GF-D8 (cell line): Measurements from ENCODE around the gene SLC16A6.
"Not testable (repeated sequence)": the region's sequence is repeated elsewhere in the genome, so short reads cannot be mapped to it uniquely, and the experiment has no call there.

ENCODE experiments used
- DNase-seq: peaks from one replicate; lab custom pipeline; 2025; lab: John Stamatoyannopoulos, UW

SLC16A6 gene, protein sequence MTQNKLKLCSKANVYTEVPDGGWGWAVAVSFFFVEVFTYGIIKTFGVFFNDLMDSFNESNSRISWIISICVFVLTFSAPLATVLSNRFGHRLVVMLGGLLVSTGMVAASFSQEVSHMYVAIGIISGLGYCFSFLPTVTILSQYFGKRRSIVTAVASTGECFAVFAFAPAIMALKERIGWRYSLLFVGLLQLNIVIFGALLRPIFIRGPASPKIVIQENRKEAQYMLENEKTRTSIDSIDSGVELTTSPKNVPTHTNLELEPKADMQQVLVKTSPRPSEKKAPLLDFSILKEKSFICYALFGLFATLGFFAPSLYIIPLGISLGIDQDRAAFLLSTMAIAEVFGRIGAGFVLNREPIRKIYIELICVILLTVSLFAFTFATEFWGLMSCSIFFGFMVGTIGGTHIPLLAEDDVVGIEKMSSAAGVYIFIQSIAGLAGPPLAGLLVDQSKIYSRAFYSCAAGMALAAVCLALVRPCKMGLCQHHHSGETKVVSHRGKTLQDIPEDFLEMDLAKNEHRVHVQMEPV

DNA sequence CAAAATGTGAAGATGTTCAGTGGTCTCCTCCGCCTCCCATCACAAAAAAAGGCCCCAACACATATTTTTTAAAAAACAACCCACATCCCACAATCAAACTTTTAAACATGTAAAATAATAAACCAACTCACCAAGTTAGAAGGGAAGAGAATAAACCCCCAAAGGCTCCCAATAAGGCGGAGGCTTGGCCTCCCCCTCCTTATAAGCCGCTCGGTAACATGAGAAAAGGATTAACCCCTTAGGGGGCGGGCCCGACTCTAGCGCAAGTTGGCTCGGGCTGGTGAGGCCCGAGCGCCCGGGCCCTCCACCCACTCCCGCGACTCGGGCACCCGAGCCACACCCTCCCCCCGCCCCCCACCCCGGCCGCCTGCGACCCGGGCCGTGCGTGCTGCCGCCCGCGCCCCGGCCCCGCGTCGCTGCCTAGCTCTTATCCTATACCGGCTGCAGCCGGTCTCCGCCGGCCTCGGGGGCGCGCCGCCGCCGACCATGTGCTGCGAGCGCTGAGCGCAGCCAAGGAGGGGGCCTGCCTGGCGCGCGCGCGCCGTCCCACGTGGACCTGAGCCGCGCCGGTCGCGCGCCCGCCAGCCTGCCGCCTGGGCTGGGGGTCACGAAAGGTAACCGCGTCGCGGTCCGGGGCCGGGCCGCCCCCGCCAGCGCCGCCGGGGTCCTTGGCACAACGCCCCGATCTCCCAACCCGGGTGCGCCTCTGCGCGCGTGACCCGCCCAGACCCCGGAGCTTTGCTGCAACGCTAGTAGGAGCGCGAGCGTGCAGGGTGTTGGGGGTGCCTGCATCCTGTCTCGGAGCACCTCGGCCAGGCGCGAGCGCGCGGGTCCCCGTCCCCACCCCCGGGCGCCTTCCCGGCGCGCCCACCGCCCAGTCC lies at the start of gene SLC16A6, which contains the start of gene ARSG:
Gene SLC16A6 (minus strand): TSS at position 173 of the 881 bp plus-strand sequence. CDS start 12,807 bp downstream, outside the sequence.
Gene ARSG (plus strand): TSS at position 541 of the 881 bp plus-strand sequence. CDS start 15,999 bp downstream, outside the sequence.
- peak; percentile 28 for DNase-seq

DNA sequence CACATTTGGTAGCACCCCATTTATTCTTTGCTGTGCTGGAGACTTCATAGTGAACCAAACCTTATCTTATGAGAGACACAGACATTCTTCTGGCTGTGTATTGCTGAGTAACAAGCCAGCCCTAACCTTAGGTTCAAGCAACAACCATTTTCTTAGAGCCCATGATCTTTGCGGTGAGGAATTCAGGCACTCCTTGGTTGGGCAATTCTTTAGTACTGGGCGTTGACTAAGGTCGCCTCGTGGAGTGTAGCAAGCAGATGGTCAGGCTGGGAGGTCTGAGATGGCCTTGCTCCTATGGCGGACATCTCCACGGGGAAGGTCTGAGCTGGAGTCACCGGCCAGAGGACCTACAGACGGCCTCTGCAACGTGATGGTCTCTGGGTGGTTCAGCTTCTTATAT lies 43.5 kb upstream of the SLC16A6 start:
- DNase-seq, result no peak

DNA sequence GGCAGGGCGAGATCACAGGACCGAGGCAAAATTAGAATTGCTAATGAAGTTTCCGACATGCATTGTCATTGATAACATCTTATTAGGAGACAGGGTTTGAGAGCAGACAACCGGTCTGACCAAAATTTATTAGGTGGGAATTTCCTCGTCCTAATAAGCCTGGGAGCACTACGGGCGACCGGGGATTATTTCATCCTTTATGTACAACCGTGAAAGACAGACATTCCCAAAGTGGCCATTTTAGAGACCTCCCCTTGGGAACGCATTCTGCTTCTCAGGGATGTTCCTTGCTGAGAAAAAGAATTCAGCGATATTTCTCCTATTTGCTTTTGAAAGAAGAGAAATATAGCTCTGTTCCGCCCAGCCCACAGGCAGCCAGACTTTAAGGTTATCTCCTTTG lies 41.0 kb upstream of the SLC16A6 start:
- DNase-seq, result not testable (repeated sequence)

DNA sequence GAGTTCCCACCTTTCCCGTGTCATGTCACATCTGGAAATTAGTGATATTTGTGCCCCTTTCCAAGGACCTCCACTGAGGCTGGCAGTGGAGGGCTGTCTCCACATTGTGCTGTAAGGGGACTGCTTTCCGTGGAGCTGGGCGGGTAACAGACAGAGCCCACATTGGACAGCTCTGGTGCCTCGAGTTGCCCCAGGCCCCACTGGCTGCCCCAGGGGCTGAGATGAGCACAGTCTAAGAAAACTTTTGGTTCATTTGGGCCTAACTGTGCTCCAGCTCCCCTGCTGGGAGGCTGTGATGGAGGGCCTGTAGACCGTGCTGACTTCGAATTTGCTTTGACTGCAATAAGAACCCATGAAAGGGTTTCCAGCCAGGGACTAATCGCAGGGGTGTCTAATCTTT lies 38.4 kb upstream of the SLC16A6 start:
- DNase-seq, result no peak

DNA sequence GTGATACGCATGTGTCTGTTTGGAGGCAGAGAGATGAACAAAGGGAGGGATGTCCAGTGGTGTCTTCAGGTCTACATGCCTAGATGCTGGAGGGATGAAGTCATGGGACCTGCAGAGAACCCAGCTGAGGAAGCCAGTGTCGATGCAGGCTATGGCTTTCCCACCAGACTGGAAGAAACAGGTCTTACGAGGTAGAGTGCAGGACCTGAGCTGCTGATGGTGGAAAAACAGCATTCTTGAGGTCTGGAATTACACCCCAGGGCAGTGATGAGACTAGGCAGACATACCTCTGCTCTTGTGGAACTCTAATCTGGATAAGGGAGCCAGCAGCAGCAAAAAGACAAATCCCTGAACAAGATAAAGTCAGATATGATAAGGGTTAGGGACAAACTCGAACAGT lies 37.7 kb upstream of the SLC16A6 start:
- no peak for DNase-seq

DNA sequence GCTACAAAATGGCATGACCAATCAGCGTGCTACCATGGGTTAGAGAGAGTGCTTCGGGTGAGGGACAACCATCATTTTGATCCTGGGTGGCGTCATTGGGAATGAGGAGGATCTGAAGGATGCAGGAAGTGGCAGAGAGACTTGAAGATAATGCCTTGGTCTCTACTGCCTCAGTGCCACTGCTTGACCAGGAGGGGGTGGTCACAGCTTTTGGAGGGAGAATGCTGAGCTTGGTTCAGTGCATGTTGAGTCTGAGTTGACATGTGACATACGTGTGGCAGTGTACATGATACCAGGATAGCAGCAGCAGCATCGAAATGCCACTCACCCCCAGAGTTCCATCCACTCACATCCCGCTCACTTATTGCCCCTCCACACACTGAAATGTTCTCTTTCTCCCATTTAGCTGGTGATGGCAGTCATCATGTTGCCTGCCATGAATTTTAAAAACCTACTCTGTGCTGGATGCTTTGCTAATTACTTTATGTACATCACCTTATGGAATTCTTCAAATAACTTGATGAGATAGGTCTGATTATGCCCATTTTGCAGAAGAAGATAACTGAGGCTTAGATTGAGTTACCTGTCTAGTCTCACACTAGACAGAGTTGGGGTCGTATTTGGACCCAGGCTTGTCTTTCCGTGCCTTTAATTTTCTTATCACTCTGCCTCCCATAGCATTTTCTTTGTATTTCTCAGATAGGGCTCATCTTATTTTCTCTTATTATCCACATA lies 37.1 kb upstream of the SLC16A6 start:
- no peak for DNase-seq

DNA sequence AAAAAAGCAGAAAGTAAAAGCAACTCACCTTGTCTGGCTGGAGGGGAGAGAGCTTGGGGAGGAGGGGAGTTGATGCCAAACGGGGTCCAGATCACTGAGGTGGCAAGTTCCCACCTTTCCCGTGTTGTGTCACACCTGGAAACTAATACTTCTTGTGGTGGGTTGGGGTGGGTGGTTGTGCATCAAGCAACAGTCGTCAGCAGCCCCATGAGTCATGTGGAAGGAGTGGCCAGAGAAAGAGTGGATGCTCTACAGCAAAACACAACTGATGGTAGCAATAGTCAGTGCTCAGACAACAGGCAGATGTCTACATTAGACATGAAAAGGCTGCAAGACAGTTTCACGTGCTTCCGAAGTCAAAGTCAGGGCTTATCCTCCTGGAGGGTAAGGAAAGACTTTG lies 35.8 kb upstream of the SLC16A6 start:
- DNase-seq, result no peak

DNA sequence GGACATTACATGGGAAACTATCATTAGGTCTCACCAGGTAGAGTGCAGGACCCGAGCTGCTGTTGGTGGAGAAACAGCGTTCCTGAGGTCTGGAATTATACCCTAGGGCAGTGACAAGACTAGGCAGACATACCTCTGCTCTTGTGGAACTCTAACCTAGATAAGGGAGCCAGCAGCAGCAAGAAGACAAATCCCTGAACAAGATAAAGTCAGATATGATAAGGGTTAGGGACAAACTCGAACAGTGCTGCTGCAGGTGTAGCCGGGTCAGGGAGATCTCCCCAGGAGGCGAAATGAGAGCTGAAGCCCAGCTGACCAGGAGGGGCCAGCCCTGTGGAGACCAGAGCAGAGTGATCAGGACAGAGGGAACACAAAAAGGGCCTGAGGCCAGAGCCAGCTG lies 35.0 kb upstream of the SLC16A6 start:
- DNase-seq, result no peak

DNA sequence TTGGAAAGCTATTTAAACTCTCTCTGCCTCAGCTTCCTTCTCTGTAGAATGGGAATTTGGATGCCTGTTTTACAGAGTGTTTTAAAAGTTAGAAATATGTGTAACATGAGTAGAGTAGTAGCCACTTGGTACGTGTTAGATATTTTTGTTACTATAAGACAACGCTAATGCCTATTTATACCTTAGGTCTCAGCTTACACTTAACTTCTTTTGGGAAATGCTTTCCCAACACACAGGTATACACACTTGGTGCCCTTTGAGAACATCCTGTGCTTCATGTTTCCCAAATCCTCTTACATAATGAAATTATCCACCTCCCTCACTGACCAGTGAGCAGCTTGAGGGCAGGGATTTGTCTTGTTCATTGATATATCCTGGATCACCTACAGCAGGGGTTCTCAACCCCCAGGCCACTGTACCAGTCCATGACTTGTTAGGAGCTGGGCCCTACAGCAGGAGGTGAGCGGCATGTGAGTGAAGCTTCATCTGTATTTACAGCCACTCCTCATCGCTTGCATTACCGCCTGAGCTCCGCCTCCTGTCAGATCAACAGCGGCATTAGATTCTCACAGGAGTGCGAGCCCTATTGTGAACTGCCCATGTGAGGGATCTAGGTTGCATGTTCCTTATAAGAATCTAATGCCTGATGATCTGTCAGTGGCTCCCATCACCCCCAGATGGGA lies 33.9 kb upstream of the SLC16A6 start:
- no peak for DNase-seq

DNA sequence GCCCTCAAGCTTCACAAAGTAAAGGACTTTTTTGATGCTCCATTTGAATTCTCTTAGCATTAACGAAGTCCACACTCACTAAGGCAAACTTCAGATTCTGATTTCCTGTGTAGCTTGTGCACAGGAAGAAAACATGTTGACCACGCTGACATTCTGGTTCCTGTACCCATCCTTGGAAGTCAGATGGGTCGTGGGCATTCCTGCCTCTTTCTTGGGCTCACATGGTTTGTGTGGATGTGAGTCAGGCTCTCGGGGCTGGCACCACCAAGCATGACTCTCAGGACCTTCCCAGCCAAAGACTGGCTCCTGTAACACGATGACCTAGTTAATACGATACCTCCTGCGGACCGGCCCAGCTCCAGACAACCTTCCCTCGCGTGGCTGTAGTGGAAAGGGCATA lies 33.2 kb upstream of the SLC16A6 start:
- no peak for DNase-seq

DNA sequence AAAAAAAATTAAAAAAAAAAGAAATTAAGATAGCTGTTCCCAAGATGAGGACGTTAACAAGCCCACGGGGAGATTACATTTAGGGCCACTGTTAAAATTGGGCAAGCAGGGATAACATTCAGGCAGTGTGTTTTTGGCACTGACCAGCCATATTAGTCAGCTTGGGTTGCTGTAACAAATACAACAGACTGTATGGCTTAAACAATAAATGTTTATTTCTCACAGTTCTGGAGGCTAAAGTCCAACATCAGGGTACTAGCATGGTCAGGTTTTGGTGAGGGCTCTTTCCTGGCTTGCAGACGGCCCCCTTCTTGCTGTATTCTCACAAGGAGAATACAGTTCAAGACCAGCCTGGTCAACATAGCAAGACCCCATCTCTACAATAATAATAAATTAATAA lies 31.7 kb upstream of the SLC16A6 start:
- no peak for DNase-seq

DNA sequence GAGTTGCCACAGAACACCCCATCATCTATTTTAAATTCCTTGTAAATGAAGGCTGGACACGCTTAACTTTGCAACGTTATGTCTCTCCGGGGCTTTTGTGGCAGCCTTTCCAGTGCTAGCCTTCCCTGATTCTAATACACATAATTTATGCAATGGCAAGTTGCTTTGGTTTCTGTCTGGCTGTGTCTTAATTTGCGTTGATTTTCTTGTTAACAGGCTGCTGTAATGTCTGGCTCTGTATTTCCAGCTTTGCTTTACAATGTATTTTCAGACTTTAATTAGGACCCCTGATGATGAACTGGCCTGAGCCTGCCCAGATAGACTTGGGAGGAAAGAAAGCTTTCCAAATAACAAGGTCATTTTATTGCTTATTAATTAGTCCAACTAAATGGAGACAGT lies 30.6 kb upstream of the SLC16A6 start:
- DNase-seq, result no peak

DNA sequence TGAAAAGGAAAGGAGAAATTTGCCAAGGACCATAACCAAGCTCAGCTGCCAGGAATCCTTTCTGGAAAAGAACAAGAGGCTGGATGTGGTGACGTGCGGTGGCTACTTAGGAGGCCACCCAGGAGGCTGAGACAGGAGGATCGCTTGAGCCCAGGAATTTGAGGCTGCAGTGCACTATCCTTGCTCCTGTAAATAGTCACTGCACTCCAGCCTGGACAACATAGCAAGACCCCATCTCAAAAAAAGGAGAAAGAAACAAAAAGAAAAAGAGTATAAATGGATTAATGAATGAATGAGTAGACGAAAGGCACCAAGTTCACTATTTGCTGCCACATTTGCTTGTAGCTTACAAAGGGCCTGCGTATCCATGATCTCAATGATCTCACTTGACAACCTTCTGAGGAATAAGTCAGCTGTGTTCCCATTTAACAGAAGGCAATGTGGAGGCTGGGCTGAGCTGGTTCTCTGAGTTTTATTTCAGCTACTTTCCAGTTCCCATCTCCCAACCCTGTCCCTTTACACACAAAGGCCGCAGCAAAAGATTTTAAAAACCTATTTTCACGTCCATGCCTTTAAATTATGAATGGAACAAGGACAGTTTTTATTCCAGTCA lies 30.1 kb upstream of the SLC16A6 start:
- no peak for DNase-seq

DNA sequence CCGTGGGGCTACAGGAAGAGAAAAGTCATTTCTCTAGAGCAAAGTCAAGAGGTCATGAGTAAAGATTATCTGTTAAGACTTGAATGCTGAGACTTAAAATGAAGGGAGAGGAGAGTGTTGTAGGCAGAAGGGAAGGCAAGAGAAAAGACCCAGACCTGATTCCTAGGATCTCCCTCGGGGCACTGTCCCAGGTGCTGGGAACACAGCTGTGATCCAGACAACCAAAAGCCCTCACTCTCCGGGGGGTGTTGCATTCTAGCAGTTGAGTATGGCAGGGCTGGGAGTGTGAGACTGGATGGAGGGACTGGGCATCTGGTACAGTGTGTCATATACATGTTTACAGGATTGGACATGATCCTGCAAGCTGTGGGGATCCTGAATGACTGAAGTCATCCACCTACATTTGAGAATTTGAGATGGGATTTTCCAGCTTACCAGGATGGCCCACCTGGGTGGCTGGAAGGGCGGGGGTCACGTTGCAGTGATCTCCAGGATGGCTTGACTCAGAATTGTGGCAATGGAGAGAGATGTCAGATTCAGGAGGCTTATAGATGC lies 29.5 kb upstream of the SLC16A6 start:
- DNase-seq, result no peak

DNA sequence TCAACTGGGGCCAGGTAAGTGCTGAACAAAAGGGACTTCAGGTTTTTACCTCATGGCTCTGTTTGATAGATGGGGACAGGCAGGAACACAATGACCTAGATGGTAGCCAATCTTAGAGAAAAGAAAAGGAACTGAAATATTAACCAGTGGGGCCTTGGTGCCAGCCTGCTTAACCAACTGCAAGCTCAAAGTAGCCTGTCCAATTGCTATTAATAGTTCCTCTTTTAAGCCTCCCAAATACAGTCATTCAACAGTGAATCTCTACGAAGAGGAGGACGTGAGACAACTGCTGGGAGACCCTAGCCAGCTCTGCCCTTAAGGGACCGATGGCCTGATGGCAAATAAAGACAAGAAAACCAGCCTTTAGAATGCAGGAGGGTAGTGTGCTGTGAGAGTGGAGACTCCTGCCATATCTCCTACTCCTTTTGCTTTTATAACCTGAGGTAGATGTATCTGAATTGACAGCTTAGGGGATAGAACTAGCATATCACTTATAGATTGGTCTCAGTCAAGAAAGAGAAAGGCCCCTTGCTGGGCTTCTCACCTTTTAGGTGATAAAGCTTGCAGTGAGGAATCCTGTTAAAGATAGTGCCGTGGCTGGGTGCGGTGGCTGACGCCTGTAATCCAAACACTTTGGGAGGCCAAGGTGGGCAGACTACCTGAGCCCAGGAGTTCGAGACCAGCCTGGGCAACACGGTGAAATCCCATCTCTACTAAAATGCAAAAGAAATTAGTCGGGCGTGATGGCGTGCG lies 28.7 kb upstream of the SLC16A6 start:
- no peak for DNase-seq

DNA sequence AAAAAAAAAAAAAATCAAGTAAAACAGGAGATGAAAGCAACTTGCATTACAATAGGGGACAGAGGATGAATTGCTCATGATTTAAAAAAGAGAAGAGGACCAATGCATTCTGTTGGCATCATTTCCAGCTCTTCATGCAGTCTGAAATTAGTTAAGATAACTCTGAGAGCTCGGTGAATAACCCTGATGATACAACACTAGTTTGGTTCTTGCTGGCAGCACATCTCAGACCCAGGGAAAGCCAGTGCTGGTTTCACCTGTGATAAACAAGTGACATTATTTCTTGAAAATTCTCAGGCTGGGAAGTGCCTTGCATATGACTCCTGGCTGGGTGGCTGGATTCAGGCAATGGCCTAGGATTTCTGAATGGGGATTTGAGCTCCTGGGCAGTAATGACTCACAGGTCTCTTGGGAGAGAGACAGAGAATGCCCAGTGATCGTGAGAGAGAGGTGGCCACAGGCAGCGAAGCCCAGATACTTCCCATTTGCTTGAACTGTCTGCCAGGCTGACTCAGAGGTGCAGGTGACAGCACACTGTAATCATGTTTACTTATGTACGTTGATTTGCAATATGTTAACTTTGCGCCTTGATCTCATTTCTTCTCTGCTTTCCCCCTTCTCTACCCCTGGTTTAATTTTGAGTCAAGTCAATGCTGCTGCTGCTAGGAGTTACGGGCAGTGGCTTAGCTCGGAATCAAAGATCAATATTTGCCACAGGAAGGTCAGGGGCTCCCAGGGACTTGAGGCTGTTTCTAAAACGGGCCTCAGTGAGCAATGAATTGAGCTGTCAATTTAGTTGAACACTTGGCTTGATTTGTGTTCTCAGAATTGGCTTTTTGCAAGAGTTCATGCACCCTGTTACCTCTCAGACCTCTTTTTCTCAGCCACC lies 27.4 kb upstream of the SLC16A6 start:
- no peak for DNase-seq

DNA sequence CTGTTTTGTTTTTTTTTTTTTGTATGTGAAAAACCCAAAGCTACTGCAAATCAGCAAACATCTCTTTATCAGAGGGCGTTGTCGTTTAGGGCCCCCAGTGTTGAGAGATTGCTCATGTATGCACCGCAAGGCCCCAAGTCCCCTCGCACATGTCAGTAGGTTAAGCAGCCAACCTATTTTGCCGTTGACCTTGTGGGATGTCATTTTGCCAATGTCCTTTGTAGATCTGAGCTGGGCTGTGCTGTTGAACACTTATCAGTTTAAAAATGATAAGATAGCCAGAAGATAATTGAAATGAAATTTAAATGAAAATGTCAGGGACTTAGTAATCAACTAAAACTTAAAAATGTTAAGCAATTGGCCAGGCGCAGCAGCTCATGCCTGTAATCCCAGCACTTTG lies 26.5 kb upstream of the SLC16A6 start:
- DNase-seq, result no peak

DNA sequence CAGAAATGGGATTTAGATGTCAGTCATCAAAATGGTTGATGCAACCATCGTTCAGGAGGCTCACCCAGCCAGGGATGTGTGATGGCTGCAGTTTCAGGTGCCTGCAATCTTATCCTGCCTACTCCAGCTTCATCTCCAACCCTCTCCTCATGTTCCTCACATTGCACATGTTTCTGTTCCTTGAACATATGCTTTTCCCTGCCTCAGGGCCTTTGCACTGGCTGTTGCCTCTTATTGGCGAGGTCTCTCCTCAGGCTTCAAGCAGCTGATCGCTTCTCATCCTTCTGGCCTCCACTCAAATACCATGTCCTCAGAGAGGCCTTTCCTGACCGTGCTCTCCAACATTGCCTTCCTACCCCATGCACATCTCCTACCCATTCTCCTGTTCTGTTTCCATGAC lies 25.0 kb upstream of the SLC16A6 start:
- DNase-seq, result no peak
